ENCODE results near the gene BMP7.

Gene BMP7

DNA sequence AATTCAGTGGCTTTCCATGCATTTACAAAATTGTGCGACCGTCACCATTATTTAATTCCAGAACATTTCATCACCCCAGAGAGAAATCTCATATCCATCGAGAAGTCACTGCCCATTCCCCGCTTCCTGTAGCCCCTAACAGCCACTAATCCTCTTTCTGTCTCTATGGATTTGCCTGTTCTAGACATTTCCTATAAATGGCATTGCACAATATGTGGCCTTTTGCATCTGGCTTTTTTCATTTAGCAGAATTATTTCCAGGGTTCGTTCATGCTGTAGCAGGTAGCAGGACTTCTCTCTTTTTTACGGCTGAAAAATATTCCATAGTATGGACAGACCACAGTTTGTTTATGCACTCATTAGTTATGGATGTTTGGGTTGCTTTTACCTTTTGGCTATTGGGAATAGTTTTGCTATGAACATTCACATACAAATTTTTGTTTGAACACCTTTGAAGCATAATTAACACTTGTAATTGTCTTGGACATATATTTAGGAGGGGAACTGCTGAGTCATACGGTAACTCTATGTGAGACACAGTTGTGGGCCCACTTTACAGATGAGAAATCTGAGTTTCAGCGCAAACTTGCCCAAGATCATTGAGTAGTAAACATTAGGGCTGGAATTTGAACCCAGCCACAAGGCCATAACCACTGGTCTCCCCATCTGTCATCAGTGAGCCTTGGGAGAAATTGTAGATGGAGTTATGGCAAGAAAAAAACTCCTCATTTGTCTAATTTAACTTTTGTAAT is 126.9 kb downstream of the BMP7 start:
- DNase-seq = no peak

DNA sequence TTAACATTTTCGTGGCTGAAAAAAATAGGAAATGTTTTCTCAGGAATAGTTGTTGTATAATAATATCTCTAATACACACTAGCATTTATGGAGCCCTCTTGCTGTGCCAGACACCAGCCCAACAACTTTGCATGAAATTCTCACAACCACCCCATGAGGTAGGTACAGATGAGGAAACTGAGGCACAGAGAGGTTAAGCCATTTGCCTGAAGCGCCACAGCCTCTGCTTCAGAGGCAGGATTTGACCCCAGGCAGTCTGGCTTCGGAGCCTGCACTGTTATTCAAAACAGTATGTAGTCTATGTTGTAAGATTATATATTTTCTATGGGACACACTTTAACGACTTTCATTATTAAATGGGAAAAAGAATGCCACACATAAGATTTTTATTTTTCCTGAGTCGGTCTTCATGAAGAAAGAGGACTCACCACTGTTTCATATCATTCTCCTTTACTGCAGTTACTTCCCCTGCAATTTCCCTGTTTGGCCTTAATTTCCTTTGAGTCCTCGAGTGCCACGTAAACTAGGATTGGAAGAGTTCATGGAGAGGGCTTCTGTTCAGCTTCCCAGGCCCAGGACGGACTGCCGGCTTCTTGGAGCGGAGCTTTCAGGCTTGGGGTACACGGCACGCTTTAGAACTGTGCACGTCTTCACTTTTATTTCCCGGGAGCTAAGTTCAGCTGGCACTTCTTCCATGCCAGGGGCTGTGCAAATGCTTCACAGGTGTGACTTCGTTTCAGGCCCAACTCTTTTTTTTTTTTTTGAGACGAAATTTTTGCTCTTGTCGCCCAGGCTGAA is 128.0 kb downstream of the BMP7 start:
- DNase-seq = no peak

DNA sequence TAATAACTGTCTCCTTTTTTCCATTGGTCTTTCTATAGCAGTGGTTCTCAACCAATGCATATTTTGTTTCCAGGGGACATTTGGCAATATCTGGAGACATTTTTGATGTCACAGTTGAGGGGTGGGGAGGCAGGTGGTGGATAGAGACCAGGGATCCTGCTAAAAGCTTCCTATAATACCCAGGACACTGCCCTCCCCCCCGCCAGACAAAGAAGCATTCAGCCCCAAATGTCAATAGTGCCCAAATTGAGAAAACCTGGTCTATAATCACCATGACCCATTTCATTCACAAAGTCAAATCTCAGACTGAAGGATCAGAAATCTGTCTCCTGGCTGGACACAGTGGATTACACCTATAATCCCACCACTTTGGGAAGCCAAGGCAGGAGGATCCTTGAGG is 128.8 kb downstream of the BMP7 start:
- no peak for DNase-seq

DNA sequence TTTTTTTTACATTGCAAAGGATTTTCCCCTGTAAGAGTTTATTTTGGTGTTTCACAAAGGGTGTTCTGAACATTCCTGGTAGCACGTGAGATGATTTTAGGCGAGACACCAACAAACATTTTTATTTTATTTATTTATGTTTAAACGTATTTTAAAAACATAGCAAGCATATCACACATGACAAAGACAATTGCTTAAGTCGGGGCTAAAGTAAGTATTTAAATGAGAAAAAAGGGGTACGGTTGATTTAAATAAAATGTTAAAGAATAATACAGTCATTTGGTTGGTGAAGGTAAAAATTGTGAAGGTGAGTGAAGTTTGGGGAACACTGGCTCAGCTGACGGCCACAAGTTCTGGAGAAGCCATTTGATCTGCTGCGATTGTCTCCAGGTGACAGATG is 129.7 kb downstream of the BMP7 start:
- no peak for DNase-seq

DNA sequence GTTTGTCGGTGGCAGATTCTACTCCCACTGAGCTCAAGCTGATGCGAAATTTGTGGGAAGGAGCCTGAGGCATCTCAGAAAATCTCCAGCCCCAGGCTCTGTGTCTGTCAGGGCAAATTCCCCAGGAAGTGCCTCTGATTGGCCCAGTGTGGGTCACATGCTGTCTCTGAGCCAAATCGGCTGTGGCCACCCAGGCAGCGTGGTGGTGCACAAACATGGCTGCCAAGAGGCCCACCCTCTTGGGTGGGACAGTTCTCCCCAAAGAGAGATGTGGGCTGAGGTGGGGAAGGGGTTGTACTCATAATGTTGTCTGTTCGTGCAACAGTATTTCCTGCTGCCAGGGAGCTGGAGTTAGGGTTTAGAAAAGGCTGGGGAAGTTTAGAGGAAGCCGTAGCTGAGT is 130.6 kb downstream of the BMP7 start:
- no peak for DNase-seq

DNA sequence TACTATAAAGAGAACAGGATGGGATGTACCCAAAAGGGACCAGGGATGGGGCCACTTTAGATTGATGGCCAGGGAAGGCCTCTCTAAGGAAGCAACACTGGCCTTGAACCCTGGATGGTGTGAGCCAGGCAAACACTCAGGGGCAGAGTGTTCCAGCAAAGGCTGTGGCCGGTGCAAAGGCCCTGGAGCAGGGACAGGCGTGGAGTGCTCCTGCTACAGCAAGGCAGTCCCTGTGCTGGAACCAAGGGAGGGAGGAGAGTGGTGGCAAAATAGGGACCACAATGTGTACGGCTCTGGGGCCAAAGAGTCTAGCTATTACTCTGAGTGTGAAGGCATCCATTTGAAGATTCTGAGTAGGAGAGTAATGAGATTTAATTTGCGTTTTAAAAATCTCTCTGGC is 131.6 kb downstream of the BMP7 start:
- DNase-seq = no peak

DNA sequence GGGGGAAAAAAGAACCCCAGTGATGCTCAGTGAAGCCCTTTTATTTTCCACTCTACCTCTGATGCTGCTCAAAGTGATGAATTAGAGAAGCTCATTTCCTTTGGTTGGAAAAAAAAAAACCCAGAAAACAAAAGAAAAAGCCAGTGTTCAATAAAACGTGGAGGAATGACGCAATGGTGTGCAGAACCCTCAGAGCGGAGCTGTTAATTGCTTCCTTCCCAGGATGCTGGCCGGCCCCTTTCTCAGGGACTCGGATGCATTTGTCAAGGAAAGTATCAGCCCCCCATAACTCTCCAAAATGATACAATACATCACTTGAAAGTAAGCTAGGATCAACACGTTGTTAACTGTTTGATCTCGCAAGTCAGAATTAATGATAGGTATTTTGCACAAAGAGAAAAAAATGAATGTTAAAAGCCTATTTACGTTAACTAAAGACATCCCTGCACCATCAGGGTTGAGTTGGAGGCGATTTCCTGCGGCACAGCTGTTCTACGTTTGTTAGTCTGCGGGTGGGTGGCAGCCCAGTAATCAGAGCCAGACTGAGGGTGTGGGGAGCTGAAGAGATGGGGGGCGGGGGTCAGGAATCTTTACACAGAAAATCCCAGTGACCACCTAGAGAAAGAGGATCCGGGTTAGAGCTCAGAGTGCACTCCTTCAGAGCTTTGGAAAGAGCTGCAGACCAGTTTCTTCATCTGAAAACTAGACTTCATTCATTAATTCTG is 132.4 kb downstream of the BMP7 start:
- DNase-seq = no peak

- DNase-seq = no peak
These were observed 134.6 kb downstream of the BMP7 start for GRCh38 chr20:57131601-57132391.

GRCh38 chr20:57131077-57131476 is 135.4 kb downstream of the BMP7 start:
- DNase-seq = no peak

DNA sequence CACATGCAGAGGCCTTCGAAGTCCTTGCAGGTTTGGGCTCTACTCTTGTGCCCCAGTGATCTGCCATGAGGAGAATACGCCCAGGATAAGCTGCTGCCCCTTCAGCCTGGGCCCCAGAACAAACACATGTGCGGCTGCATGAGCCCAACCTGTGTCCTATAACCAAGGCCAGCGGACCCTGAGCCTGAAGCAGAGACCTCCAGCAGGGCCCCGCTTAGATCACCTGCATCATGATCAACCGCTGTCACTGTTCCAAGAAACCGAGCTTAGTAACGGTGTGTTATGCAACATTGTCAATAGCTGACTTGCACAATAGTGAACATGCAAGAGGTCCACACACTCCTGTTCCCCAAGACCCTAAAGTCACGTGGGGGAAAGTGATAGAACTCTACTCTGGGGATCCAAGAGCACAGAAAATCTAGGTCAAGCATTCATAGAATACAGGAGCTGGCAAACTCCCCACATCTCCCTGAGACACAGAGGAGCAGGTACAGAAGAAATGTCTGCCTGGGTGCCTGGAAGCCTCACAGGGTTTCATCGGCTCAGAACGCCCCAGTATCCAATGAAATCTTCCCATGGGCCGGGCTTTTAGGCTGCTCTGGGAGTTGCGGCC is 136.2 kb downstream of the BMP7 start:
- DNase-seq = no peak

DNA sequence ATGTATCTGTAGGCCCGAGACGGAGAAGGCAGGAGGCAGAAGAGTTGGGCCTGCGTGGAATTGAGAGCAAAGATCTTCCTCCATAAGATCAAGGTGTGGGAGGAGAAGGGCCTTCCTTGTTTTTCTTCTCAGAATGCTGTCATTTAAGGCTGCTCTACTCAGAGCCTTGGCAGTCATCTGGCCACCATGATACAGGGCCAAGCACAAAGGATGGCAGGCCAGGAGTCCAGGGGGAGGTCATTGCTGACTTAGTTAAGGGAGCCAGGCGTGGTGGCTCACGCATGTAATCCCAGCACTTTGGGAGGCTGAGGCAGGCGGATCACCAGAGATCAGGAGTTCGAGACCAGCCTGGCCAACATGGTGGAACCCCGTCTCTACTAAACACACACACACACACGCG is 137.1 kb downstream of the BMP7 start:
- no peak for DNase-seq

- DNase-seq = no peak
These were observed 138.2 kb downstream of the BMP7 start for GRCh38 chr20:57128044-57128757.

DNA sequence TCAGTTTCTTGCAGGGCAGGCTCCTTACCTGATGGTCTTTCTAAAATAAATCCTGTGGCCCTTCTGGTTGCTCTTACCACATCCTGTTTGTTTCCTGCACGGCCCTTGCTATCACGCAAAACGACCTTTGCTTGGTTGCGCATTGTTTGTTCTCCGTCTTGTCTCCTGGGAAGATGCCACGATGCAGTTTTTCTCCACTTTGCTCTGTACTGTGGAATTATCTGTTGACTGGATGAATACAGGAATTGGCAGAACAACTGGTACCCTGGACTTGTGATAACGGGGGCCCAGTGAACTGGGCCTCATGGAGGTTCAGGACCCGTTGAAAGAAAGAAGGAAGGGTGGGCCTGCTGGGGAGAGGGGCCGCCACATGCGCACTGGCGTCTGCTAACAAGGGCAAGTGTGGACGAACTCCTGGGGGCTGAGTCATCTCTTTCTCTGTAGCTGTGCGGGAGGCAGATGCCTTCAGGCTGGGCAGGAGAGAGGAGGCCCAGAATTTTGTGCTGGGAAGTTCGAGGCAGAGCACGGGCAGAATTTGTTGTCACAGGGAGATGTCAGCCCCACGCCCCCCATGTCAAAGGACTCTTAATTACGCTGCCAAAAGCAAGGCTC is 139.9 kb downstream of the BMP7 start:
- DNase-seq = no peak

DNA sequence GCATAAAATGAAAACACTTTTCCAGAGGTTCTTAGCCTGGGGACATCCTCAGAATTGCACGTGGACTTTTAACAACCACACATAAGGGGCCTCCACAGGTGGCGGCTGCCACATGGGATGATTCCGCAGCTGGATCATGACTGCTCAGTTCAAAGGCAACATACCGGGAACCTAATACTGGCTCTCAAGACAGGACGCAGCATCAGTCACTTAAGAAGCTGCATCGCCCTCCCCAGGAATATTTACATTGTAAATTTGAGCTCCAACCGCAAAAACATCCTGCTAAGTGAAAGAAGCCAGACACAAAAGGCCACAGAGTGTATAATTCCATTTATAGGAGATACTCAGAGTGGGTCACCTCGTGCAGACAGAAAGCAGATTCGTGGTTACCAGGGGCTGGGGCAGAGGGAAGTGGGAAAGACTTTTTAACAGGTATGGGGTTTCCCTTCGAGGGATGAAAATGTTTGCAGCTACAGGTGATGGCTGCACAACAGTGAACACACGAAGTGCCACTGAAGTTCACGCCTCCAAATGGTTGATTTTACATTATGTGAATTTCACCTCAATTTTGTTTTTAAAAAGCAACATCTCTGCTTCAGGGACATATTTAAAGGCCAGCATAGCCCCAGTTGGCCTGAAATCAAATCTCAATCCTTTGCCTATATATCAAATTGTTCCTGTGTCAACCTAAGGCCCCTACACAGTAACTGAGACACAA is 141.5 kb downstream of the BMP7 start:
- no peak for DNase-seq

DNA sequence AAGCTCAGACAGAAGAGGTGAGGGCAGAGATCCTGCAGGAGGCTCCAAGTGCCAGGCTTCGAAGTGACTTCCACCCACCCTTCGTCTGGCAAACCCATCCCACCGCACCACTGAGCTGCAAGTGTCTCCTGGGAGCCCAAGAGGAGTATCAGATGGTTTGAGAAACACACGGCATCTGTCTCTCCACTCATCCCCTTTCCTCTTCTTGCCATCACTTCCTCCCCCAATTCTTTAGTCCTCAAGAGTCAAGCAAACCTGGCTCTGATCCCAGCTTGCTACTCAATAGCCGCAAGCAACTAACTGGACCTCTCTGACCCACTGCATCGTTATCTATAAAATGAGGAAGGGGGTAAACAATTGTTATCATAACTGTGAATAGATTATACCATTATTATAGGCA is 142.1 kb downstream of the BMP7 start:
- no peak for DNase-seq

DNA sequence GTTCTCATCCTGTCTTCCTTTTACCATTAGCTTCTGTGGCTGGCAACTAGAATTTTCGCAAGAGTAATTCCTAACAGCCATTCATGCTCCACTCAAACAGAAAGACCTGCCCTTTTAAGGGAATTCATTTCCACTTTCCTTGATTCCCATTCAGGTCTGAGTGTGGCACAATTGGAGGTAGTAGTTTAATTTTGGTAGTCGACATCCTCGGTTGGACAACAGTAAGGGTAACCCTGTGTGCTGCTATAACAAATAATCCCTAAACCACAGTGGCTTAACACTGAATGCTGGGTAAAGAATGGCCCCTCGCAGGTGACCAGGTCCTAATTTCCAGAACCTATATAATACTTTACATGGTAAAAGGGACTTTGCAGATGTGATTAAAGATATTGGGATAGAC is 142.9 kb downstream of the BMP7 start:
- no peak for DNase-seq

DNA sequence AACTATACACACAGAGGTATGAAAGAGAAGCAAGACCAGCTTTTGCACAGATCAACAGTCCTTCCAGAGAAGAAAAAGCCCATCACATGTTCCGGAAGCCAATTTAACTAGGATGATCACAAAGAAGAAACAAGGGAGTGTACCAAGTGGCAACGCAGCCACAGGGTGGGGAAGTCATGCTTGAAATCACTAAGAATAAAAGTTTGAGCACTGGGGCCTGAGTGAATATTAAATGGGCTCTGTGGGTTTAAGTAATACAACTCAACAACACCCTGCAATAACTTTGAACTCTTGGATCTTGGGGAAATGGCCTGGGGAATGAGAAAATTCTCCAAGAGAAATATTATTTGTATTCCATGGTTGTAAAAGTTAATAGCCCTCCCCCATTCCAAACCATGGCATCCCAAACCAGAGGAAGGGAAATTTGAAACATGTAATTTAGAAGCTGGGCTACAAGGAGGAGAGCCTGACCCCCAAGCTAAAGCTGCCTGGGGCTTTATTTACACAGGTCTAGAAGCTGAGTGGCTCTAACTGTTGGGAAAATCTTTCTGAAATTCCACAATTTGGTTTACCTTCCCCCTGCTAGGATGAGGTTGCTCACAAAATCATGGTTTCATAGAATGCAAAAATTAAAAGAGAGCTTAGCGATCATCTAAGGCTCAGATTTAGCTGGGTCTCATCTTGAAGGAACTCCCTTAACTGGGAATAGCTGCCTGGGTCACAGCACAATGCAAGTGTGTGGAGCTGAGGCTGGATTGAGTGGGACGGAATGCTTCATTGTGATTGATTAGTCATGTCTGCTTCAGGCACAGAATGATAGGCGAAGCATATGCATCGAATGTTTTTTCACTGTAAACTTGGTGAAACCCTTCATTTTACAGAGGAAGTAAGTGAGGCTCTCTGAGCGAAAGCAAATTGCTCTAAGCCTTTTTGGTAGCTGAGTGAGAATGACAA is 143.6 kb downstream of the BMP7 start:
- DNase-seq = no peak

DNA sequence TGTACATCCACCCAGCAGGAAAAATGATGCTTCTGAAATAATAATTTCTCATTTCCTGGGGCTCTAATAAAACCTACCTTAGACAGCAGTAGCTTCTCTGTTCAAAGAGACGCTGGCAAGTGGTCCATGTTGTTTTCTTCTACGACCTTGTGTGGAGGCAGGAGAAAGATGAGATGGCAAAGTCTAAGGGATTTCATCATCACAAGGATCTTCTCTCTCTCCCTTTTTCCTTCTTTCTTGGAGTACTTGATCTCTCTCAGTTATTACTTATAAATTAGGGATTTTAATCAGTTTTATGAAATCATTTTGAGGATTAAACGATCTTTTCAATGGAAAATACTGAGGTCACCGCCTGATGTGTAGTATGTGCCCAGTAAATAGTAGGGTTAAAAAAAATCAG is 147.5 kb downstream of the BMP7 start:
- no peak for DNase-seq

All from NCI-H2171 (cell line).